HCT116 (cell line): ENCODE results near the gene LSM2.
"Not testable (repeated sequence)": the region's sequence is repeated elsewhere in the genome, so short reads cannot be mapped to it uniquely, and the experiment has no call there.

ENCODE experiments used
- EZH2 ChIP-seq: fragments of 200-600 bp; sonication (generic); IDR thresholded peaks from 2 replicates; pipeline ENCODE4 v1.6.1; 2017; ENCODE audit warnings: antibody characterized with exemption, mixed run types
- EZH2phosphoT487 ChIP-seq: fragments of 200-600 bp; IDR thresholded peaks from 2 replicates; pipeline ENCODE4 v1.6.1; 2018; ENCODE audit warnings: antibody characterized with exemption, borderline replicate concordance
- JUND ChIP-seq: IDR thresholded peaks from 2 replicates; pipeline ENCODE4 v1.6.1; 2012
- POLR2A ChIP-seq: IDR thresholded peaks from 2 replicates; pipeline ENCODE4 v1.7.0; 2011; ENCODE audit warnings: borderline replicate concordance; ENCODE audit not compliant: insufficient read depth, insufficient read length; ENCODE audit errors: extremely low read depth
- POLR2AphosphoS5 ChIP-seq: IDR thresholded peaks from 2 replicates; pipeline ENCODE4 v1.6.1; 2011; ENCODE audit warnings: mild to moderate bottlenecking, low read depth, low read length, moderate library complexity
- ZFX ChIP-seq: fragments of 450-650 bp; IDR thresholded peaks from 2 replicates; pipeline ENCODE4 v1.6.1; 2017
- TF ChIP-seq, protein P1 (sequence below), 3 experiments: fragments of 200-600 bp in 1 of 3; sonication (generic) in 1 of 3; IDR thresholded peaks in 2 of 3; conservative IDR thresholded peaks in 1 of 3; 2 replicates each; pipeline ENCODE4 v1.5.1; 2012 to 2017; ENCODE audit warnings: low read depth in 2 of 3, low read length in 2 of 3, antibody characterized with exemption in 1 of 3, borderline replicate concordance in 1 of 3, control low read depth in 1 of 3, mild to moderate bottlenecking in 1 of 3, mixed read lengths in 1 of 3, mixed run types in 1 of 3, moderate library complexity in 1 of 3; ENCODE audit not compliant: insufficient read depth in 1 of 3
- TF ChIP-seq, protein P2 (sequence below): IDR thresholded peaks from 2 replicates; pipeline ENCODE4 v1.6.1; 2012; ENCODE audit warnings: low read depth

DNA sequence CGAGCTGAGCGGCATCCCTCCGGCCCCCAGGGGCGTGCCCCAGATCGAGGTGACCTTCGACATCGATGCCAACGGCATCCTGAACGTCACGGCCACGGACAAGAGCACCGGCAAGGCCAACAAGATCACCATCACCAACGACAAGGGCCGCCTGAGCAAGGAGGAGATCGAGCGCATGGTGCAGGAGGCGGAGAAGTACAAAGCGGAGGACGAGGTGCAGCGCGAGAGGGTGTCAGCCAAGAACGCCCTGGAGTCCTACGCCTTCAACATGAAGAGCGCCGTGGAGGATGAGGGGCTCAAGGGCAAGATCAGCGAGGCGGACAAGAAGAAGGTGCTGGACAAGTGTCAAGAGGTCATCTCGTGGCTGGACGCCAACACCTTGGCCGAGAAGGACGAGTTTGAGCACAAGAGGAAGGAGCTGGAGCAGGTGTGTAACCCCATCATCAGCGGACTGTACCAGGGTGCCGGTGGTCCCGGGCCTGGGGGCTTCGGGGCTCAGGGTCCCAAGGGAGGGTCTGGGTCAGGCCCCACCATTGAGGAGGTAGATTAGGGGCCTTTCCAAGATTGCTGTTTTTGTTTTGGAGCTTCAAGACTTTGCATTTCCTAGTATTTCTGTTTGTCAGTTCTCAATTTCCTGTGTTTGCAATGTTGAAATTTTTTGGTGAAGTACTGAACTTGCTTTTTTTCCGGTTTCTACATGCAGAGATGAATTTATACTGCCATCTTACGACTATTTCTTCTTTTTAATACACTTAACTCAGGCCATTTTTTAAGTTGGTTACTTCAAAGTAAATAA lies 10.6 kb upstream of the LSM2 start:
- TF ChIP-seq, protein P1, sequence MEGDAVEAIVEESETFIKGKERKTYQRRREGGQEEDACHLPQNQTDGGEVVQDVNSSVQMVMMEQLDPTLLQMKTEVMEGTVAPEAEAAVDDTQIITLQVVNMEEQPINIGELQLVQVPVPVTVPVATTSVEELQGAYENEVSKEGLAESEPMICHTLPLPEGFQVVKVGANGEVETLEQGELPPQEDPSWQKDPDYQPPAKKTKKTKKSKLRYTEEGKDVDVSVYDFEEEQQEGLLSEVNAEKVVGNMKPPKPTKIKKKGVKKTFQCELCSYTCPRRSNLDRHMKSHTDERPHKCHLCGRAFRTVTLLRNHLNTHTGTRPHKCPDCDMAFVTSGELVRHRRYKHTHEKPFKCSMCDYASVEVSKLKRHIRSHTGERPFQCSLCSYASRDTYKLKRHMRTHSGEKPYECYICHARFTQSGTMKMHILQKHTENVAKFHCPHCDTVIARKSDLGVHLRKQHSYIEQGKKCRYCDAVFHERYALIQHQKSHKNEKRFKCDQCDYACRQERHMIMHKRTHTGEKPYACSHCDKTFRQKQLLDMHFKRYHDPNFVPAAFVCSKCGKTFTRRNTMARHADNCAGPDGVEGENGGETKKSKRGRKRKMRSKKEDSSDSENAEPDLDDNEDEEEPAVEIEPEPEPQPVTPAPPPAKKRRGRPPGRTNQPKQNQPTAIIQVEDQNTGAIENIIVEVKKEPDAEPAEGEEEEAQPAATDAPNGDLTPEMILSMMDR (IDR thresholded peaks at IDR 0.05 in 2 of 3, conservative IDR thresholded peaks at IDR 0.05 in 1 of 3; ENCODE audit: borderline replicate concordance in 1 of 3, insufficient read depth in 1 of 3, low read depth in 2 of 3, low read length in 2 of 3), result not testable (repeated sequence)
- TF ChIP-seq EZH2phosphoT487, POLR2A, JUND, ZFX, EZH2, POLR2AphosphoS5: not testable (repeated sequence)
- TF ChIP-seq, protein P2, sequence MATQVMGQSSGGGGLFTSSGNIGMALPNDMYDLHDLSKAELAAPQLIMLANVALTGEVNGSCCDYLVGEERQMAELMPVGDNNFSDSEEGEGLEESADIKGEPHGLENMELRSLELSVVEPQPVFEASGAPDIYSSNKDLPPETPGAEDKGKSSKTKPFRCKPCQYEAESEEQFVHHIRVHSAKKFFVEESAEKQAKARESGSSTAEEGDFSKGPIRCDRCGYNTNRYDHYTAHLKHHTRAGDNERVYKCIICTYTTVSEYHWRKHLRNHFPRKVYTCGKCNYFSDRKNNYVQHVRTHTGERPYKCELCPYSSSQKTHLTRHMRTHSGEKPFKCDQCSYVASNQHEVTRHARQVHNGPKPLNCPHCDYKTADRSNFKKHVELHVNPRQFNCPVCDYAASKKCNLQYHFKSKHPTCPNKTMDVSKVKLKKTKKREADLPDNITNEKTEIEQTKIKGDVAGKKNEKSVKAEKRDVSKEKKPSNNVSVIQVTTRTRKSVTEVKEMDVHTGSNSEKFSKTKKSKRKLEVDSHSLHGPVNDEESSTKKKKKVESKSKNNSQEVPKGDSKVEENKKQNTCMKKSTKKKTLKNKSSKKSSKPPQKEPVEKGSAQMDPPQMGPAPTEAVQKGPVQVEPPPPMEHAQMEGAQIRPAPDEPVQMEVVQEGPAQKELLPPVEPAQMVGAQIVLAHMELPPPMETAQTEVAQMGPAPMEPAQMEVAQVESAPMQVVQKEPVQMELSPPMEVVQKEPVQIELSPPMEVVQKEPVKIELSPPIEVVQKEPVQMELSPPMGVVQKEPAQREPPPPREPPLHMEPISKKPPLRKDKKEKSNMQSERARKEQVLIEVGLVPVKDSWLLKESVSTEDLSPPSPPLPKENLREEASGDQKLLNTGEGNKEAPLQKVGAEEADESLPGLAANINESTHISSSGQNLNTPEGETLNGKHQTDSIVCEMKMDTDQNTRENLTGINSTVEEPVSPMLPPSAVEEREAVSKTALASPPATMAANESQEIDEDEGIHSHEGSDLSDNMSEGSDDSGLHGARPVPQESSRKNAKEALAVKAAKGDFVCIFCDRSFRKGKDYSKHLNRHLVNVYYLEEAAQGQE, result not testable (repeated sequence)
